ENCODE measurements around the gene PCYT1A.
A peak's percentile ranks its signal among the peaks of the same experiment; 100 is the strongest.
"Not testable (repeated sequence)": the region's sequence is repeated elsewhere in the genome, so short reads cannot be mapped to it uniquely, and the experiment has no call there.

PCYT1A gene

DNA sequence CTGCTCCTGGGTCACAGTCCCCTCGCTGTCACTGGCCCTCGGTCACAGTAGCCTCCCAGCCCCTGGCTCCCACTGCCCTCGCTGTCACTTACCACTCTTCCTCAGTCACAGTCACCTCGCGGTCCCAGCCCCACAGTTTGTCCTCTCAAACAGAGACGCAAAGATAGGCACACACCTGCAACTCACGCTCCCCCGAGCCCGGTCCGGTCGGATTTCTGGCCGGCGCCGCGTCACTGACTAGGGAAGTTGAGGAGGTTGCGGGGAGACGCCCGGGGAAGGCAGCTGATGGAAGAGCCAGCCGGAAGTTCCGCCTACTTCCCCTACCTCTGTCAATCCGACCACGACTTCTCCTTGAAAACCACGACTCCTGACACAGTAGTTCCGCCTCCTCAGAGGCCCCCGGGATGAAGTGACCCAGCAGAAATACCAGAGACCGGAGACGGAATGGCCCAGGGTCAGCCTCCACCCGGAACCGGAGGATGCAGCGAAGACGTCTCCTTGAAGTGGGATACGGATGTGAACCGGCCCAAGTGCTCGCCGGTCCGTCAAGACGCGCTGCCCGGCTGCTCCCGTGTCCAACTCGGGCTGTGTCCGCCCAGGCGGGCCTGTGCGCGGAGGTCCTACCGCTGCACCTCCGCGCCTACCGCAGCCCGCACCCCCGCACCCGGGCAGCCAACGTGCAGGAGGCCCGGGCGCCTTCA is at the start of gene PCYT1A:
Gene PCYT1A, minus strand, starts transcription at position 287 of the 701 bp plus-strand sequence. CDS start 17,195 bp downstream, outside the sequence.
- DNase-seq = peak; percentile 92 to 98 (median 94)

GRCh38 chr3:196336319-196337145 is 49.0 kb upstream of the PCYT1A start:
- no peak for DNase-seq

DNA sequence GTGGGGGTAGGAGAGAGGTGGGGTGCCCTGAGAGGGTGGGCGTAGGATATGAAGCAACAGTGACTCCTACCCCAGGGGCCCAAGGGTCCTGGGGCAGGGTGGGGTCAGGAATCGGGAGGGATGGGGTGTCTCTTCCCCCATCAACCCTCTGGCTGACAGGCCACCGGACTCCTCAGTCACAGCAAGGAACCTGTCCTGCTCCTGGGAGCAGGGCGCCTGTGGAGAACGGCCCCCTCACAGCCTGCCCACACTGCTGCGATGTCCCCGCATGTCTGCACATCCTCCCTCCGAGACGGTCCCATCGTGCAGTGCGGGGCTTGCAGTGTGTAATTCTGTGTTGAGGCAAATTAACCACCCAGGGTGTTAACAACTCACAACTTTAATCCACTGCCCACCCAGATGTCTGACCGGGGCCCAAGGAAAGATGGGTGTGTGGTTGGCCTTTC is 48.0 kb upstream of the PCYT1A start:
- no peak for DNase-seq

DNA sequence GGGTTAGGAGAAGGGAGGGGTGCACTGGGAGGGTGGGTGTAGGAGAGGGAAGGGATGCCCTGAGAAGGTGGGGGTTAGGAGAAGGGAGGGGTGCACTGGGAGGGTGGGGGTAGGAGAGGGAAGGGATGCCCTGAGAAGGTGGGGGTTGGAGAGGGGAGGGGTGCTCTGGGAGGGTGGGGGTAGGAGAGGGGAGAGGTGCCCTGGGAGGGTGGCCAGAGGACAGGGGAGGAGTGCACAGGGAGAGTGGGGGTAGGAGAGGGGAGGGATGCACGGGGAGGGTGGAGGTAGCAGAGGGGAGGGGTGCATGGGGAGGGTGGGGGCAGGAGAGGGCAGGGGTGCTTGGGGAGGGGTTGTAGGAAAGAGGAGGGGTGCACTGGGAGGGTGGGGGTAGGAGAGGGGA is 47.5 kb upstream of the PCYT1A start:
- no peak for DNase-seq

DNA sequence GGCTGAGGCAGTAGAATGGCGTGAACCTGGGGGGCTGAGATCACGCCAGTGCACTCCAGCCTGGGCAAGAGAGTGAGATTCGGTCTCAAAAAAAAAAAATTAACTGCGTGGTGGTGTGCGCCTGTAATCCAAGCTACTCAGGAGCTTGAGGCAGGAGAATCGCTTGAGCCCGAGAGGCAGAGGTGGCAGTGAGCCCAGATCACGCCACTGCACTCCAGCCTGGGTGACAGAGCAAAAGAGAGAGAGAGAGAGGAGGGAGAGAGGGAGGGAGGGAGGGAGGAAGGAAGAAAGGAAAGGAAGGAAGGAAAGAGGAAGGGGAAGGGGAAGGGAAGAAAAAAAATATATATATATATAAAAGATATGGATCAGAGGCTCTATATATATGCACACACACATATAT is 44.6 kb upstream of the PCYT1A start:
- DNase-seq = no peak

GRCh38 chr3:196327405-196327804 is 39.9 kb upstream of the PCYT1A start:
- DNase-seq = no peak

DNA sequence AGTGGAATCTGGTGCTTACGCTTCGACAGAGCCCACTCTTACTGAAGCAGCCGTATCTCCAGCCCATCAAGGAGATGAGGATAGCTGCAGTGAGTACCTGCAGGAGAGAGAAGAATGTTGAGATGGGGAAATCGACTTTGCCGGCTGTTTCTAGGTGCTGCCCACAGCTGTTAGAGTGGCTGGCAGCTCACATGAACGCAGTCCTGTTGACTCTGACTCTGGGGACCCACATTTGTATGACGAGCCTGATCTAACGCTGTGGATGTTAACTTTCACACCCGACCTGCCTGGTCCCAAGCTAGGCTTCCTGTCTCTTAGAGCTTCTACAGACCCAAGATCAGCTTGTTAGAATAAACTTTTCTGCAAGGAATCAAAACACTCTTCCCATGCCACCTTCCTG is 39.4 kb upstream of the PCYT1A start:
- no peak for DNase-seq

GRCh38 chr3:196323691-196324090 is 36.2 kb upstream of the PCYT1A start:
- DNase-seq = peak in 1 of 3 experiments; percentile 19

DNA sequence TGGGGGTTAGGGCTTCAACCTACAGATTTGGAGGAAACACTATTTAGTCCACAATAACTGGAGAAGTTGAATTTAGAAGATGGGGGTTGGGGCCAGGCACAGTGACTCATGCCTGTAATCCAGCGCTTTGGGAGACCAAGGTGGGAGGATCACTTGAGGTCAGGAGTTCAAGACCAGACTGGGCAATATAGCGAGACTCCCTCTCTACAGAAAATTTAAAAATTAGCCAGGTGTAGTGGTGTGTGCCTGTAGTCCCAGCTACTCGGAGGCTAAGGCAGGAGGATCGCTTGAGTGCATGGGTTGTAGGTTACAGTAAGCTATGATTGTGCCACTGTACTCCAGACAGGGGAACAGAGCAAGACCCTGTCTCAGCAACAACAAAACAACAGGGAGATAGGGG is 35.5 kb upstream of the PCYT1A start:
- DNase-seq = no peak

DNA sequence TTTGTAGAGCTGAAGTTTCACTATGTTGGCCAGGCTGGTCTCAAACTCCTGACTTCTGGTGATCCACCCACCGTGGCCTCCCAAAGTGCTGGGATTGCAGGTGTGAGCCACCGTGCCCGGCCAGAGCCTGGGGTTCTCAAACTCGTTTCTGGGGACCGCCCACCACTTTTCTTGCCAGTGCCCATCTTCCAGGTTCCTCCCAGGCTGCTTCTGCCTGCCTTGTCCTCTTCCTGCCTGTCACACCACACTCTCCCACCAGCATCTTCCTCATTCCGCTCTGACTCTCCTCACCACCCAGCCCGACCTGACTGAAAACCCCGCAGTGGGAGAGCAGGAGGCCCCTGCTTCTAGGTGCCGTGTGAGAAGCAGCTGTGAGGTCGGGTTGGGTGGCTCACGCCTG is 33.6 kb upstream of the PCYT1A start:
- no peak for DNase-seq

DNA sequence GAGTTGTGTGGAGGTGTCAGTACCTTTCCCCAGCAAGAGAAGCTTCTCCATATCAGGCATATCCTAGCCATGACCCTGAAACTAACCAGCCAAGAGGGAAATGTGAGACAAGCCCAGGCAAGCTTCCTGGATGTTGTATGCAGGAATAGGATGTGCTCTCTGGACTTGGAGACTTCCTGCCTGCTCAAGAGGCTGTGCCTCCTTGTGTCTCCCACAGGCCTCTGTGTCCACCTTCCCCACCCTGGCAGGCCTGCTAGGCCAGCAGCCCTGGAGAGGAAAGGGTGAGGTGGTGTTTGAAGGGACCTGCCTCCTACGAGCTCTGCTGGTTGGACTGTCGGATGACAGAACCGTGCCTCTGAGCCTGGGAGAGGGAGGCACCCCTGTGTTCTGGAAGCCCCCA is 32.6 kb upstream of the PCYT1A start:
- DNase-seq = peak in 1 of 3 experiments; percentile 12

GRCh38 chr3:196317687-196318467 is 30.4 kb upstream of the PCYT1A start, which contains the start of gene DYNLT2B:
Gene DYNLT2B (minus strand): TSS chr3:196318240. CDS start chr3:196318152, 88 bp downstream.
- peak; percentile 87 to 99 (median 98) for DNase-seq

- not testable (repeated sequence) for DNase-seq
Measured at GRCh38 chr3:196316799-196317686, 29.5 kb upstream of the PCYT1A start.

- DNase-seq = no peak
Measured at GRCh38 chr3:196315821-196316220, 28.3 kb upstream of the PCYT1A start.

- no peak for DNase-seq
Measured at GRCh38 chr3:196314597-196314996, 27.1 kb upstream of the PCYT1A start.

DNA sequence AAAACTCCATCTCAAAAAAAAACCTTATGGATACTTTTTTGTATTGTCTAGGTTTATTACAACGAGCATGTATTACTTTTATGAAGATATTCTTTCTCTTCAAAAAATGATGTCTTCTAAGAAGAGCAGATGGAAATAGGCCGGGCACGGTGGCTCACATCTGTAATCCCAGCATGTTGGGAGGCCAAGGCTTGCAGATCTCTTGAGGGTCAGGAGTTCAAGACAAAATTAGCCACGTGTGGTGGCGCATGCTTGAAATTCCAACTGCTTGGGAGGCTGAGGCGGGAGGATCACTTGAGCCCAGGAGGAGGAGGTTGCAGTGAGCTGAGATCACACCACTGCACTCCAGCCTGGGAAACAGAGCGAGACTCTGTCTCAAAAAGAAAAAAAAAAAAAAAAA is 26.6 kb upstream of the PCYT1A start:
- not testable (repeated sequence) for DNase-seq

DNA sequence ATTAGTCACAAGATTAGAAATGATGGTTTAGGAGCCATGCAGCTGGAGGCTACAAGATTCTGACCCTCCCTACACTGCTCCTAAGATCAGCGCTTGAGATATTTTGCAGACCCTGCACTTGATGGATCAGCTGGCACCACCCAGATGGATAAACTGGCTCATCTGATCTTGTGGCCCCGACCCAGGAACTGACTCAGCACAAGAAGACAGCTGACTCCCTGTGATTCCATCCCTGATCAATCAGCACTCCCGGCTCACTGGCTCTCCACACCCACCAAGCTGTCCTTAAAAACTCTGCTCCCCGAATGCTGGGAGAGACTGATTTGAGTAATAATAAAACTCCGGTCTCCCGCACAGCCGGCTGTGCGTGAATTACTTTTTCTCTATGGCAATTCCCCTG is 15.4 kb upstream of the PCYT1A start:
- not testable (repeated sequence) for DNase-seq

DNA sequence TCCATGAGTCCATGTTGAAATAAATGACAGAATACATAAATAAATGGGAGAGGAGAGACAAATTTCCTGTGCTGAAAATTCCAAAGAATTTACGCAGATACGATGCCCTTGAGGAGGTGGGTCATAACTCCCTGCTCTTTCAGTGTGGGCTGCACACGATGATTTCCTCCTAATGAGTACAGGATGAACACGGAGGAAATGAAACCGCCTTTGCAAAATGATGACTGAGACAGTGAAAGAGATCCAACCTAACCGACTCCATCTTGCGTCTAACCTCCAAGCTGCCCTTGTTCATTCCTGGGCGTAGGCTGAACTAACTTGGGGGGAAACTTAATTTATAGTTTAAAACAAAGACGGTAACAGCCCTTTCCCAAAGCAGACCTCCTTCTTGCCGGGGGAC is 15.0 kb upstream of the PCYT1A start:
- DNase-seq = not testable (repeated sequence)

- no peak for DNase-seq
Measured at GRCh38 chr3:196298521-196298920, 11.0 kb upstream of the PCYT1A start.

GRCh38 chr3:196292286-196292923 is 4.9 kb upstream of the PCYT1A start:
- DNase-seq = no peak

- peak in 2 of 3 experiments; percentile 57 to 88 for DNase-seq
Measured at GRCh38 chr3:196288141-196288460, 575 bp upstream of the PCYT1A start.

DNA sequence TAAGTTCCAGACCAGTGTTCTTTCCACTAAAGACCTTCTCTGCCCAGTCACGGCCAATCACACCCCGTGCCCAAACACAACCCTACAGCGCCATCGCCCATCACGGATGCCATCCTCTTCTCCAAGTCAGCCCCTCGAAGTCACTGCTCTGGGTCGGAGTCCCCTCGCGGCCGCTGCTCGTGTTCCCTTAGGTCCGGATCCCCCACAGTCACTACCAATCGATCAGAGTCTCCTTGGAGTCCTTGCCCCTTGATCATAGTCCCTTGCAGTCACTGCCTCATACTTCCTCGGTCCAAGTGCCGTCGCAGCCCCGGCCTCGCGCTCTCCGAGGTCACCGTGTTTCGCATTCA is 461 bp downstream of the PCYT1A start:
- peak in 1 of 3 experiments; percentile 58 for DNase-seq

Measured in NCI-H1417 (cell line).